ENCODE results near the gene ELK4.

- TF ChIP-seq CTCF (IDR thresholded peaks at IDR 0.05): no peak
- no peak for TF ChIP-seq POLR2A (IDR thresholded peaks at IDR 0.05)
These were observed 34.9 kb downstream of the ELK4 start for GRCh38 chr1:205596876-205597275.

Measured in esophagus squamous epithelium (tissue), 4 donors.